HL-60/S4 treated with phorbol 12-myristate 13-acetate at 8.2 ng/mL for 4 days and 3 days (cell line): ENCODE measurements around the gene MX1.

ENCODE experiments used
- in situ Hi-C: fragments of 300-500 bp; cut with MboI; formaldehyde crosslinking; loops from 2 replicates; pipeline ENCODE4 v1.15.0; 2022; ENCODE audit warnings: low sequenced_read_pairs

MX1 gene

DNA sequence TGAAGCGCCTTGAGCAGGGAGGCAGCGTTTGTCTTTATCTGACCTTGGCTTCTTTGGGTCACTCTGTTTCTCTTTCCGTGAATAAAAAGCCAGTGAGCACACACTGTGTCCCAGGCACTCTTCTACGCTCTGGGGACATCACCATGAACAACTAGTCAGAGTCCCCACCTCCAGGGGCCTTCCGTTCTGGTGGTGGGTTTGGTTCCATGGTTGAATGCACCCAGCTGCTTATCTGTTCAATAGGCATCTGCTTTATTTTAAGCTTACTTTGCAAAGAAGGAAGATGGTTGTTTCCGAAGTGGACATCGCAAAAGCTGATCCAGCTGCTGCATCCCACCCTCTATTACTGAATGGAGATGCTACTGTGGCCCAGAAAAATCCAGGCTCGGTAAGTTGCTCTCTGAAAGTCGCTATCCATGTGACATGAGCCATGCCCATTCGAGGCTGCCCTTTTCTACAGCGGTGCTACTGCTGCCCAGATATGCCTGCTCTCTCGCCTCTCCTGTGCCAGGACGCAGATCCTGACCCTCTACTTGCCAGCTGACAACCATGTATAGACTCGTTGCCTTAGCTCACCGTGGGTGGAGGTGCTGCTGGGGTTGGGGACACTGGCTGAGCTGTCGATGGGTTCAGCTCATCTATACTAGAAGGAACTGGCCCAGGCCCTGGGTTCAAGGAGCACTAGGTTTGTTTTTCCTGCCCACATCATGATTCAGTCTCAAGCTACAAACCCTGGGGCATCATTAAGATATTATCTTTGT is 5.9 kb downstream of the MX1 start:
- in situ Hi-C loops = no loop called here

GRCh38 chr21:41432562-41433460 is 6.8 kb downstream of the MX1 start:
- in situ Hi-C loops = no loop called here

DNA sequence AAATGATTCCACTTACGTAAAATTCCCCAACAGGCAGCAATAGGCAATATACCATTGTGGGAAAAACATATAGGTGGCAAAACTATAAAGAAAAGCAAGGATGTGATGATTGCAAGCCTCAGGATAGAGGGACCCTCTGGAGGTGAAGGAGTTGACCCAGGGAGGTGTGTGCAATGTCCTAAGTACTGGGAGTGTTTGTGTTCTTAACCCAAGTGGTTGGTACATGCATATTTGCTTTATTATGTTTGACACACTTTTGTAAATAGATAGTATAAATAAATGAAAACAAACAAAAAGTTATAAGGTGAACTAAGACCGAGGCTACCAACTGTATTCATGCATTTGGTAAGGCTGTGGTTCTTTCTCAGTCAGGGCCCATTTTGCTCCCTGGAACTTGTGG is 7.5 kb downstream of the MX1 start:
- in situ Hi-C loops = no loop called here

DNA sequence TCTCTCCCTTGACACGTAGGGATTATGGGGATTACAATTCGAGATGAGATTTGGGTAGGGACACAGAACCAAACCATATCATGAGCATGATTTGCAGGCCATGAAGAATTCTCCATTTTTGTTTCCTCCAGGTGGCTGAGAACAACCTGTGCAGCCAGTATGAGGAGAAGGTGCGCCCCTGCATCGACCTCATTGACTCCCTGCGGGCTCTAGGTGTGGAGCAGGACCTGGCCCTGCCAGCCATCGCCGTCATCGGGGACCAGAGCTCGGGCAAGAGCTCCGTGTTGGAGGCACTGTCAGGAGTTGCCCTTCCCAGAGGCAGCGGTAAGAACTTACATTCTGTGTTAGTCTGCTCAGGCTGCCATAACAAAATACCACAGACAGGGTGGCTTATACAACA is 9.7 kb downstream of the MX1 start:
- in situ Hi-C loops = no loop called here

- in situ Hi-C loops = no loop called here
Measured at GRCh38 chr21:41437729-41438128, 11.7 kb downstream of the MX1 start.

- in situ Hi-C loops = no loop called here
Measured at GRCh38 chr21:41438425-41439113, 12.5 kb downstream of the MX1 start.

- in situ Hi-C loops = no loop called here
Measured at GRCh38 chr21:41439248-41439647, 13.2 kb downstream of the MX1 start.

GRCh38 chr21:41441546-41441945 is 15.5 kb downstream of the MX1 start:
- in situ Hi-C loops = no loop called here

DNA sequence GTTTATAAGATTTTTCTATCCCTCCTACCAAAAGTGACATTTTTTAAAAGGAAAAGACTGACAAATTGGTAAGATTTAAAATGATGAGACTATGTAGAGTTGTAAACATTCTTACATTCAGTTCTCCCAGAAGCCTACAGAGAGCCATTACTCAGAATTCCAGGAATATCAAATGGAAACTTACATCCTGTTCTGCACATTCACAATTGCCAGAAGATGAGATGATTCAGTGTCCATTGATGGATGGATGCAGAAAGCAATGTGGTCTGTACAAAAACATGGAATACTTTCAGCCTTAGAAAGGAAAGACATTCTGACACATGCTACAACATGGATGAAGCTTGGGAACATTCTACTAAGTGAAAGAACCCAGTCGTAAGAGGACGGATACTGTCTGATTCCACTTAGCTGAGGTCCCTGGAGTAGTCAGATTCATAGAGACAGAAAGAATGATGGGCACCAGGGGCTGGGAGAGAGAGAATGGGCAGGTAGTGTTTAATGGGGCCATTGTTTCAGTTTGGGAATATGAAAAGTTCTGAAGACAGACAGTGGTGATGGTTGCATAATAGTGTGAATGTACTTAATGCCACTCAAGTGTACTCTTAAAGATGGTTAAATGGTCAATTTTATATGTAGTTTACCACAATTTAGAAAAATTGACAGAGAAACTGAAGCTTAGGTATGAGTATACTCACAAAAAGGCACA is 16.6 kb downstream of the MX1 start:
- in situ Hi-C loops = no loop called here

- in situ Hi-C loops = no loop called here
Measured at GRCh38 chr21:41443562-41443961, 17.5 kb downstream of the MX1 start.

DNA sequence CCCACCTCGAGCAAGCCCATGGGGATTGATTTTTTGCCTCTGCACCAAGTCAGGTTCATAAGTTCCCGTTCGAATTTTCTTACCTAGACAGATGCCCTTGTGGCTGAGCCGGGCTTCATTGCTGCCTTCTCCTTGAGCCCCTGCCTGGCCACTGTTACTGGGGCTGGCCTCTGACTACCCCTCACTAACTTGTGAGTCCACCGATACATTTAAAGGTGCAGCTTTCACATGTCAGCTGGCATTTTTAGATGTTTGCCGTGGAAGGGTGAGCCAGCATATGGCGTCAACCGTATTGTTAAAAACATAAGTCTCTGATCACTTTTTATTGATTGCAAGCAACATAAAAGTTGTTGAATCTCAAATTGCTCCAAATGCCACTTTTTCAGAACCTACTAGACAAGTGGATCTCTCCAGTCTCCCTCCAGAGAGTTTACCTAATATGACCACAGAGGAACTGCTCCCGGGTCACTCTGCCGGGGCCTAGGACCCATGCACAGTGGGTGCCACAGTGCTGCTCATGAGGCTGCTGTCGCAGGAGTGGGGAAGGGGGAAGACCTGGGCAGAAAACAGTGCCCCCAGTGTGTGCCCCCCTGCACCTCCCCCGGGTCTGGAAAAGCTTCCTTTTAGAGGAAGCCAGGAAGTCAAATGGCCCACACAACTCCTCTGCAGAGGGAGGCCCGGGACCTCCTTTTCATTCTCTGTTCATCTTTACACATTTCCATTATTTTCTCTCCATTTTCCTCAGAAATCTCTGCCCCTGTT is 18.8 kb downstream of the MX1 start:
- in situ Hi-C loops = no loop called here

- in situ Hi-C loops = no loop called here
Measured at GRCh38 chr21:41445465-41445862, 19.4 kb downstream of the MX1 start.

DNA sequence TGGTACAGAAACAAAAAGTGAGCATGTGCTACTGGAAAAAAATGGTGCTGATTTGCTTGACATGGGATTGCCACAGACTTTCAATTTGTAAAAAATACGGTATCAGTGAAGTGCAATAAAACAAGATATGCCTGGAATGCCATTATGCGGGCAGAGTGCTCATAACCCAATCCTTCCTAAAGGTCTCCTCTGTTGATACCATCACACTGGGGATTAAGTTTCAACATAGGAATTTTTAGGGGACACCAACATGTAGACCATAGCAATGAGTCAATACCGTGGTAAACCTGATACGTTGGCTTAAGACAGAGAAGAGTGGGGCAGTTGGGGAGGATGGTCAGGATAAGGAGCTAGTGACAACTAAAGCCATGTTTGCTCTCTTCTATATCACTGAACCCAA is 20.5 kb downstream of the MX1 start:
- in situ Hi-C loops = no loop called here

GRCh38 chr21:41447356-41447755 is 21.3 kb downstream of the MX1 start:
- in situ Hi-C loops = no loop called here

- in situ Hi-C loops = loop anchor here (10.0 kb wide), 1 partner anchor 165 kb away; no protein-coding TSS in a partner anchor
Measured at GRCh38 chr21:41449613-41450012, 23.6 kb downstream of the MX1 start.

DNA sequence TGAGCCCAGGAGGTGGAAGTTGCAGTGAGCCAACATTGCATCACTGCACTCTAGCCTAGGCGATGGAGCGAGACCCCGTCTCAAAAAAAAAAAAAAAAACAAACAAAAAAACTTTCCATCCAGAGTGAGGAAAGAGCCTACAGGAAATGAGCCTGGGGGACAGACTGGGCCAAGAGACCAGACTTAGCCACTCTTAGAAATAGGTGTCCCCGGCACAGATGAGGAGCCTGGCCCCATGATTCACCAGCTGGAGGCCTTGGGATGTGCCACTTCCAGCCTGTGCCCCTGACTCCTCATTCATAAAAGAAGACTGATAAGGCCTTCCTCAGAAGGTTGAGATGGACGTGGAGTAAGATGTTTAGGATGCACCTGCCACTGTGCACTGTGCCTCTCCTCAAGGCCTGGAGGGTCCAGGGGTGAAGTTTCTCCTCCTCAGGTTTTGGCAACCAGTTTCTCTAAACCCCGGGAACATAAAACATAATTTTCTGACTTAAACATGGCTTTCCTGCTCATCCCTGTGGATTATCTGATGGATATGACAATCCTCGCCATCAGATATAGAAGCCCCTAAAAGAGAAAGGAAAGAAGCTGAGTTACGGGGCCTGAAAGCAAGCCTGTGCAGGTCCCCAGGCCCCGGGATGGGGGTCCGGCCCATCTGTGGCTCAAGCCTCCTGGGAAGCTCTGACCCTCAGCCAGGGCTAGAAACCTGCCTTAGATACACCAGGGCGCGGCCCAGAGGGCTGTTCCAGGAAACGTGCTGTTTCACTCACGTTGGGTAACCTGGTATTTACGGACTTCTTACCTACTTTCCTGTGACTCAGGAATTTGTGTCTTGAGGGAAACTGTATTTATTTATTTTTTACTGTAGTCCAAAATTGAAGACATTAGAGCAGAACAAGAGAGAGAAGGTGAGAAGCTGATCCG is 26.0 kb downstream of the MX1 start:
- in situ Hi-C loops = loop anchor here (10.0 kb wide), 1 partner anchor 167 kb away; no protein-coding TSS in a partner anchor

- in situ Hi-C loops = loop anchor here (10.0 kb wide), 1 partner anchor 168 kb away; no protein-coding TSS in a partner anchor
Measured at GRCh38 chr21:41453198-41453597, 27.2 kb downstream of the MX1 start.

- in situ Hi-C loops = loop anchor here (10.0 kb wide), 1 partner anchor 169 kb away; no protein-coding TSS in a partner anchor
Measured at GRCh38 chr21:41453761-41454160, 27.7 kb downstream of the MX1 start.

- in situ Hi-C loops = loop anchor here (10.0 kb wide), 1 partner anchor 173 kb away; no protein-coding TSS in a partner anchor
Measured at GRCh38 chr21:41458121-41458520, 32.1 kb downstream of the MX1 start.
